Stomach smooth muscle (tissue), 2 donors: ENCODE measurements around the gene ANAPC7.

Experiments used
- H3K27ac ChIP-seq: one replicate; pipeline ENCODE4 v1.7.0; 2013; ENCODE audit warnings: mild to moderate bottlenecking, low read length, inconsistent platforms
- H3K27me3 ChIP-seq, 2 donors: one replicate each; pipeline ENCODE4 v1.7.0; 2013; ENCODE audit warnings: low read length in 2 of 2; ENCODE audit not compliant: insufficient read depth in 2 of 2, control insufficient read depth in 1 of 2
- H3K36me3 ChIP-seq, 2 donors: one replicate each; pipeline ENCODE4 v1.7.0; 2013; ENCODE audit warnings: low read length in 2 of 2; ENCODE audit not compliant: control insufficient read depth in 2 of 2, insufficient read depth in 2 of 2
- H3K4me1 ChIP-seq: one replicate; pipeline ENCODE4 v1.7.0; 2013; ENCODE audit warnings: low read length; ENCODE audit not compliant: control insufficient read depth, insufficient read depth
- H3K4me3 ChIP-seq, 2 donors: one replicate each; pipeline ENCODE4 v1.7.0; 2013; ENCODE audit warnings: low read length in 2 of 2
- H3K9ac ChIP-seq, 2 donors: one replicate each; pipeline ENCODE4 v1.7.0; 2013; ENCODE audit warnings: low read length in 2 of 2, mild to moderate bottlenecking in 1 of 2
- H3K9me3 ChIP-seq, 2 donors: one replicate each; pipeline ENCODE4 v1.7.0; 2013; ENCODE audit warnings: low read length in 2 of 2; ENCODE audit not compliant: control insufficient read depth in 2 of 2
- donor health status: healthy.
- donor health status: Pancreatic carcinoma.

ANAPC7 gene

GRCh38 chr12:110339184-110339952, 64.1 kb downstream of the ANAPC7 start:
- Histone ChIP-seq H3K27me3 (no peaks in the 10 kb centered on the region), H3K9me3 (no peaks in the 10 kb centered on the region), H3K4me1 (no peaks in the 10 kb centered on the region), H3K9ac (no peak overlapping the region), H3K4me3 (no peak overlapping the region), H3K27ac (no peak overlapping the region), H3K36me3 (peaks cover 82 to 85% of the 10 kb centered on the region in 2 donors)

GRCh38 chr12:110338754-110339153, 64.8 kb downstream of the ANAPC7 start:
- Histone ChIP-seq H3K27ac (no peak overlapping the region), H3K36me3 (peaks cover 81 to 84% of the 10 kb centered on the region in 2 donors), H3K9ac (no peak overlapping the region), H3K27me3 (no peaks in the 10 kb centered on the region), H3K9me3 (no peaks in the 10 kb centered on the region), H3K4me1 (no peaks in the 10 kb centered on the region), H3K4me3 (no peak overlapping the region)

GRCh38 chr12:110337912-110338710, 65.4 kb downstream of the ANAPC7 start:
- Histone ChIP-seq H3K27ac (no peak overlapping the region), H3K4me3 (no peak overlapping the region), H3K36me3 (peaks cover 77 to 83% of the 10 kb centered on the region in 2 donors), H3K27me3 (no peaks in the 10 kb centered on the region), H3K9ac (no peak overlapping the region), H3K9me3 (no peaks in the 10 kb centered on the region), H3K4me1 (no peaks in the 10 kb centered on the region)

- H3K4me3 ChIP-seq = no peak overlapping the region
- H3K27ac ChIP-seq = no peak overlapping the region
- H3K27me3 ChIP-seq = no peaks in the 10 kb centered on the region
- no peaks in the 10 kb centered on the region for H3K4me1 ChIP-seq
- H3K9me3 ChIP-seq = no peaks in the 10 kb centered on the region
- H3K36me3 ChIP-seq = peaks cover 64 to 65% of the 10 kb centered on the region in 2 donors
- no peak overlapping the region for H3K9ac ChIP-seq
Observed at GRCh38 chr12:110335481-110336045, 67.9 kb downstream of the ANAPC7 start.

- Histone ChIP-seq H3K9me3 (no peaks in the 10 kb centered on the region), H3K36me3 (peaks cover 55% of the 10 kb centered on the region in 2 donors), H3K4me3 (no peak overlapping the region), H3K9ac (no peak overlapping the region), H3K4me1 (no peaks in the 10 kb centered on the region), H3K27me3 (no peaks in the 10 kb centered on the region), H3K27ac (no peak overlapping the region)
Observed at GRCh38 chr12:110333201-110333600, 70.3 kb downstream of the ANAPC7 start.

- Histone ChIP-seq H3K27me3 (no peaks in the 10 kb centered on the region), H3K4me1 (no peaks in the 10 kb centered on the region), H3K27ac (no peak overlapping the region), H3K4me3 (no peak overlapping the region), H3K9ac (no peak overlapping the region), H3K9me3 (no peaks in the 10 kb centered on the region), H3K36me3 (peaks cover 49% of the 10 kb centered on the region in 2 donors)
Observed at GRCh38 chr12:110330544-110330943, 73.0 kb downstream of the ANAPC7 start.

- H3K4me3 ChIP-seq = no peak overlapping the region
- H3K9ac ChIP-seq = no peak overlapping the region
- H3K4me1 ChIP-seq = no peaks in the 10 kb centered on the region
- no peaks in the 10 kb centered on the region for H3K9me3 ChIP-seq
- no peak overlapping the region for H3K27ac ChIP-seq
- H3K36me3 ChIP-seq = peaks cover 45 to 47% of the 10 kb centered on the region in 2 donors
- H3K27me3 ChIP-seq = no peaks in the 10 kb centered on the region
Observed at GRCh38 chr12:110330124-110330523, 73.4 kb downstream of the ANAPC7 start.

GRCh38 chr12:110329710-110330109, 73.8 kb downstream of the ANAPC7 start:
- no peaks in the 10 kb centered on the region for H3K9me3 ChIP-seq
- H3K9ac ChIP-seq = no peak overlapping the region
- no peak overlapping the region for H3K4me3 ChIP-seq
- no peak overlapping the region for H3K27ac ChIP-seq
- H3K36me3 ChIP-seq = peaks cover 41 to 43% of the 10 kb centered on the region in 2 donors
- no peaks in the 10 kb centered on the region for H3K27me3 ChIP-seq
- H3K4me1 ChIP-seq = no peaks in the 10 kb centered on the region
